Cardiac muscle cell (in vitro differentiated cells and primary cell): ENCODE data around the gene PPOX. TPM values are rescaled to one million over a fixed set of nuclear protein-coding genes. Genes with fewer than 3 reads are reported as not detected.

Experiments
- DNase-seq, 2 donors: peaks; one replicate each; pipeline versions ENCODE4 v3.0.0 to v3.0.0-alpha.2; 2010 to 2017; ENCODE audit warnings: low read depth in 1 of 2, low spot score in 1 of 2
- H3K27ac ChIP-seq: fragments of 200-600 bp; sonication (generic); 2 replicates; pipeline ENCODE4 v1.5.1; 2016
- H3K27me3 ChIP-seq: fragments of 200-600 bp; sonication (generic); 2 replicates; pipeline ENCODE4 v1.6.0; 2016; ENCODE audit warnings: control low read depth
- H3K36me3 ChIP-seq: fragments of 200-600 bp; sonication (generic); 2 replicates; pipeline ENCODE4 v1.5.1; 2016; ENCODE audit warnings: control low read depth
- H3K4me1 ChIP-seq: fragments of 200-600 bp; sonication (generic); 2 replicates; pipeline ENCODE4 v1.8.1; 2017; ENCODE audit warnings: low read depth, mild to moderate bottlenecking, mixed run types
- H3K4me3 ChIP-seq: fragments of 200-600 bp; sonication (generic); 2 replicates; pipeline ENCODE4 v1.5.1; 2016; ENCODE audit warnings: mild to moderate bottlenecking
- H3K9me3 ChIP-seq: fragments of 200-600 bp; sonication (generic); 2 replicates; pipeline ENCODE4 v1.5.1; 2017; ENCODE audit warnings: low read depth, mild to moderate bottlenecking, control low read depth
- CTCF ChIP-seq: IDR thresholded peaks from 2 replicates; pipeline ENCODE4 v1.5.1; 2012; ENCODE audit warnings: low read depth, mild to moderate bottlenecking, low read length
- polyA plus RNA-seq: library from polyadenylated mRNA; unstranded; fragments of >200 nt; fragmentation: Nextera tagmentation; extraction: Ambion mirVana; gene quantifications from 2 replicates; pipeline ENCODE4 v1.2.1, GENCODE V29; 2016
- total RNA-seq: library from RNA; depleted of rRNA; stranded (reverse); fragments of >200 nt; gene quantifications from 2 replicates; pipeline ENCODE4 v1.2.3, GENCODE V29; 2016

Gene PPOX
- total and polyA plus RNA-seq, 2 experiments from 2014 or later, result 53.8 to 67.1 TPM

- H3K4me3 ChIP-seq, result no peak overlapping the region
- H3K9me3 ChIP-seq, result no peaks in the 10 kb centered on the region
- H3K4me1 ChIP-seq, result no peaks in the 10 kb centered on the region
- H3K27me3 ChIP-seq, result no peaks in the 10 kb centered on the region
- DNase-seq, result no peak
- no peak overlapping the region for H3K27ac ChIP-seq
- H3K36me3 ChIP-seq, result no peaks in the 10 kb centered on the region
- no peak for TF ChIP-seq CTCF
Measured at GRCh38 chr1:161190962-161191521, 24.8 kb downstream of the PPOX start.

- Histone ChIP-seq H3K4me3 (no peak overlapping the region), H3K27me3 (no peaks in the 10 kb centered on the region), H3K9me3 (no peaks in the 10 kb centered on the region), H3K4me1 (peaks cover under 1% of the 10 kb centered on the region), H3K27ac (no peak overlapping the region), H3K36me3 (no peaks in the 10 kb centered on the region)
- DNase-seq, result no peak
- no peak for TF ChIP-seq CTCF
Measured at GRCh38 chr1:161191971-161192370, 25.7 kb downstream of the PPOX start.

GRCh38 chr1:161192476-161193465 is 26.5 kb downstream of the PPOX start:
- no peaks in the 10 kb centered on the region for H3K36me3 ChIP-seq

GRCh38 chr1:161193561-161194235 is 27.5 kb downstream of the PPOX start:
- no peak overlapping the region for H3K27ac ChIP-seq
- H3K4me1 ChIP-seq, result peaks cover 16% of the 10 kb centered on the region
- H3K9me3 ChIP-seq, result no peaks in the 10 kb centered on the region
- no peak for TF ChIP-seq CTCF
- no peaks in the 10 kb centered on the region for H3K27me3 ChIP-seq
- no peak for DNase-seq
- no peaks in the 10 kb centered on the region for H3K36me3 ChIP-seq
- H3K4me3 ChIP-seq, result no peak overlapping the region

More at GRCh38 chr1:161192476-161193465, 26.5 kb downstream of the PPOX start:
- H3K27ac ChIP-seq, result no peak overlapping the region
- H3K4me1 ChIP-seq, result peaks cover 7% of the 10 kb centered on the region
- TF ChIP-seq CTCF, result peak; percentile 92
- no peaks in the 10 kb centered on the region for H3K27me3 ChIP-seq
- H3K9me3 ChIP-seq, result no peaks in the 10 kb centered on the region
- peak; percentile 81 to 83 for DNase-seq
- H3K4me3 ChIP-seq, result no peak overlapping the region

- Histone ChIP-seq H3K27ac (no peak overlapping the region), H3K27me3 (no peaks in the 10 kb centered on the region), H3K36me3 (no peaks in the 10 kb centered on the region), H3K9me3 (no peaks in the 10 kb centered on the region), H3K4me3 (no peak overlapping the region), H3K4me1 (peaks cover 19% of the 10 kb centered on the region)
- no peak for TF ChIP-seq CTCF
- DNase-seq, result no peak
Measured at GRCh38 chr1:161195171-161195570, 28.9 kb downstream of the PPOX start.
